Osteocyte (in vitro differentiated cells): Measurements from ENCODE around the gene NEB. TPM values are rescaled to one million over a fixed set of nuclear protein-coding genes. Genes with fewer than 3 reads are reported as not detected.

Source experiments
- DNase-seq: peaks from one replicate; pipeline ENCODE4 v3.0.0; 2021; ENCODE audit warnings: mixed read lengths; ENCODE audit not compliant: unreplicated experiment; ENCODE audit errors: extremely low spot score
- H3K27ac Mint-ChIP-seq: one replicate; pipeline ENCODE4 v1.8.0; 2021; ENCODE audit warnings: mild to moderate bottlenecking, mixed read lengths; ENCODE audit not compliant: unreplicated experiment
- H3K27me3 Mint-ChIP-seq: one replicate; pipeline ENCODE4 v1.8.0; 2021; ENCODE audit warnings: mixed read lengths; ENCODE audit not compliant: unreplicated experiment
- H3K36me3 Mint-ChIP-seq: one replicate; pipeline ENCODE4 v1.8.0; 2021; ENCODE audit warnings: mixed read lengths; ENCODE audit not compliant: unreplicated experiment
- H3K4me1 Mint-ChIP-seq: one replicate; pipeline ENCODE4 v1.8.0; 2021; ENCODE audit warnings: mixed read lengths; ENCODE audit not compliant: unreplicated experiment
- H3K4me3 Mint-ChIP-seq: one replicate; pipeline ENCODE4 v1.8.0; 2021; ENCODE audit warnings: mild to moderate bottlenecking, moderate library complexity, mixed read lengths; ENCODE audit not compliant: unreplicated experiment
- H3K9me3 Mint-ChIP-seq: one replicate; pipeline ENCODE4 v1.8.0; 2021; ENCODE audit warnings: mixed read lengths; ENCODE audit not compliant: unreplicated experiment
- total RNA-seq: library from RNA; stranded (reverse); gene quantifications from 2 replicates; pipeline ENCODE4 v1.2.1, GENCODE V29; 2021
- TF ChIP-seq, protein P1 (sequence below): fragments of 200-600 bp; sonication (generic); IDR thresholded peaks from 2 replicates; pipeline ENCODE4 v1.5.0; 2021; ENCODE audit warnings: antibody characterized with exemption, mild to moderate bottlenecking, moderate library complexity

The NEB gene
- total RNA-seq, 1 donor from 2014 or later = 0.40 TPM

DNA sequence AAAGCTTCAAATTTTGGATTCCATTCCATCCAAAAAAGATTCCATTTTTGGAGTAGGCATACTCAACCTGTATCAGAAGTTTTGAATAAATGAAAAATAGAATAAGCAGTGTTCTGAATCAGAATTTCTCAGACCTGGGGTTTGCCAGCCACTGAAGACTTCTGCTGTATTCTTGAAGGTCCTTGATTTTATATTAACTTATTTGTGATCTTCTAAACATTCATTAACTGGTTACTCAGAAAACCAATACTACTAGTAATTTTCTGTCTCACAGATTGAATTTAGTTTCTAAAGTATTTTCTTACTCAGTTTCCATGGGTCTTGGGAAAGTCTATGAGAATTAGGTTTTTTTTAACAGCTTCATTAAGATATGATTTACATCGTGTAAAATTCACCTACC is 263.7 kb downstream of the NEB start:
- peaks cover 9% of the 10 kb centered on the region for H3K9me3 Mint-ChIP-seq
- no peaks in the 10 kb centered on the region for H3K27me3 Mint-ChIP-seq
- H3K27ac Mint-ChIP-seq = no peak overlapping the region
- no peaks in the 10 kb centered on the region for H3K4me1 Mint-ChIP-seq
- no peak overlapping the region for H3K4me3 Mint-ChIP-seq
- DNase-seq = no peak
- TF ChIP-seq, protein P1, sequence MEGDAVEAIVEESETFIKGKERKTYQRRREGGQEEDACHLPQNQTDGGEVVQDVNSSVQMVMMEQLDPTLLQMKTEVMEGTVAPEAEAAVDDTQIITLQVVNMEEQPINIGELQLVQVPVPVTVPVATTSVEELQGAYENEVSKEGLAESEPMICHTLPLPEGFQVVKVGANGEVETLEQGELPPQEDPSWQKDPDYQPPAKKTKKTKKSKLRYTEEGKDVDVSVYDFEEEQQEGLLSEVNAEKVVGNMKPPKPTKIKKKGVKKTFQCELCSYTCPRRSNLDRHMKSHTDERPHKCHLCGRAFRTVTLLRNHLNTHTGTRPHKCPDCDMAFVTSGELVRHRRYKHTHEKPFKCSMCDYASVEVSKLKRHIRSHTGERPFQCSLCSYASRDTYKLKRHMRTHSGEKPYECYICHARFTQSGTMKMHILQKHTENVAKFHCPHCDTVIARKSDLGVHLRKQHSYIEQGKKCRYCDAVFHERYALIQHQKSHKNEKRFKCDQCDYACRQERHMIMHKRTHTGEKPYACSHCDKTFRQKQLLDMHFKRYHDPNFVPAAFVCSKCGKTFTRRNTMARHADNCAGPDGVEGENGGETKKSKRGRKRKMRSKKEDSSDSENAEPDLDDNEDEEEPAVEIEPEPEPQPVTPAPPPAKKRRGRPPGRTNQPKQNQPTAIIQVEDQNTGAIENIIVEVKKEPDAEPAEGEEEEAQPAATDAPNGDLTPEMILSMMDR = no peak
- H3K36me3 Mint-ChIP-seq = peaks cover 55% of the 10 kb centered on the region

DNA sequence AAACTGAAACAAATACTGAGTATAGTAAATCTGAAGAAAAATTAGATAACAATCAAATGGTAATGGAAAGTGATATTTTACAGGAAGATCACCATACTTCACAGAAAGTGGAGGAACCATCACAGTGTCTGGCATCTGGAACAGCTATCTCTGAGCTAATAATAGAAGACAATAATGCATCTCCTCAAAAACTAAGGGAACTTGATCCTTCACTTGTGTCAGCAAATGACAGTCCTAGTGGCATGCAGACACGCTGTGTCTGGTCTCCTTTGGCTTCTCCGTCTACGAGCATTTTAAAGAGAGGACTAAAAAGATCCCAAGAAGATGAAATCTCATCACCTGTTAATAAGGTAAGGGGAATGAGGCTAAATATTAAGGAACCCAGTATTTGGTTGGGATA is 268.5 kb downstream of the NEB start:
- H3K36me3 Mint-ChIP-seq = peaks cover 62% of the 10 kb centered on the region
- no peak overlapping the region for H3K4me3 Mint-ChIP-seq
- H3K27me3 Mint-ChIP-seq = no peaks in the 10 kb centered on the region
- H3K4me1 Mint-ChIP-seq = no peaks in the 10 kb centered on the region
- no peak overlapping the region for H3K27ac Mint-ChIP-seq
- TF ChIP-seq, protein P1 = no peak
- no peak for DNase-seq
- peaks cover 3% of the 10 kb centered on the region for H3K9me3 Mint-ChIP-seq

DNA sequence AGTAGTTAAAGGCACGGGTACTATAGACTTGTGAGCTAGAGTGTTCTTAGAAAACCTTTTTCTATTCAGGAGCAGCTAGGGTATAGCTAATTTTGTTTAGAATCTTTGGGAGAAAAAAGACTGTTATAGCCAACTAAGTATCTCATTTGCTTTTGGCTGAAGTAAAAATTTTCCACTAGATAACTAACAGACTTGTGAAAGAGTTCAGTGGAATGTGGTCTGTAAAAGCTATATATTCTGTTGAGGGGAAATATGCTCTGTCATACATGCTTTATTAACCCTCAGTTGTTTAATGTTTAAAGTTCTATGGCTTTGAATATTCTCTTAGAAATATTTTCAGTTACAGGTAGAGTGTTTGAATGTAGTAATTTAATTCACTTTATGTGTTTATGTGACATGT is 274.9 kb downstream of the NEB start:
- TF ChIP-seq, protein P1 = no peak
- Mint-ChIP-seq H3K4me3 (no peak overlapping the region), H3K36me3 (peaks cover 69% of the 10 kb centered on the region), H3K27ac (no peak overlapping the region), H3K4me1 (no peaks in the 10 kb centered on the region), H3K27me3 (no peaks in the 10 kb centered on the region), H3K9me3 (no peaks in the 10 kb centered on the region)
- DNase-seq = no peak

DNA sequence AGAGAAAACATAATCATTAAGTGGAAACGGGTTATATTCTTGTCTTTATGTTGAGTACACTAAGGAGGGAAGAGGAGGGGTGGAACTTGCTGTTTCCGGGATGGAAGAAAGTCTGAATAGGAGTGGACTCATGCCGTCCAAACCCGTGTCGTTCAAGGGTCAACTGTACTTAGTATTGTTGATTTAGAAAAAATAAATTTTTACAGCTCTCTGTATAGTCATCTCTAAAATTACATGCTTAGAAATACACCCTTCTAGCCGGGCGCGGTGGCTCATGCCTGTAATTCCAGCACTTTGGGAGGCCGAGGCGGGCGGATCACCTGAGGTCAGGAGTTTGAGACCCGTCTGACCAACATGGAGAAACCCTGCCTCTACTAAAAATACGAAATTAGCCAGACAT is 295.1 kb downstream of the NEB start:
- no peak for DNase-seq
- peaks cover 43% of the 10 kb centered on the region for H3K36me3 Mint-ChIP-seq
- H3K4me3 Mint-ChIP-seq = no peak overlapping the region
- H3K4me1 Mint-ChIP-seq = no peaks in the 10 kb centered on the region
- H3K27me3 Mint-ChIP-seq = no peaks in the 10 kb centered on the region
- H3K27ac Mint-ChIP-seq = no peak overlapping the region
- TF ChIP-seq, protein P1 = no peak
- H3K9me3 Mint-ChIP-seq = no peaks in the 10 kb centered on the region

DNA sequence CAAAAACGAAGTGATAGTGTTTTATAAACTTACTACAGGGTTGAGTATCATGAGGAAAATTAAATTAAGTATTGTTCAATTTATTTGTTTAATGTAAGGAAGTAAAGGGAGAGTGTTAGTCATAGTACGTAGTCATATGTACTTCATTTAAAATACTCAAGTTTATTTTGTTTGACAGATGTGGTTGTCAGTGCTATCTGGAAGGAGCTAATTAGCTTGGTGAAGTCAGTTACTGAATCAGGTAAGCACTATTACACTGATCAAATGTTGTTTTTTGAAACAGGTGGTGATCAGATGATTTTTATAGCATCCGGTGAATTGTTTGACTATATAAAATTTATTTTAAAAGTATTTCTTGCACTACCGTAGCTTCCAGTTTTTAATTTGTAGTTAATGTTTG is 295.8 kb downstream of the NEB start:
- Mint-ChIP-seq H3K4me1 (no peaks in the 10 kb centered on the region), H3K4me3 (no peak overlapping the region), H3K27me3 (no peaks in the 10 kb centered on the region), H3K9me3 (no peaks in the 10 kb centered on the region), H3K36me3 (peaks cover 39% of the 10 kb centered on the region), H3K27ac (no peak overlapping the region)
- TF ChIP-seq, protein P1 = no peak
- no peak for DNase-seq
